GM12878 (cell line): ENCODE results near the gene GPR155. TPM values are rescaled to one million over a fixed set of nuclear protein-coding genes. Genes with fewer than 3 reads are reported as not detected.

Experiments used
- CHD2 ChIP-seq: IDR thresholded peaks from 2 replicates; pipeline ENCODE4 v1.6.1; 2011; ENCODE audit warnings: low read depth, low read length, improper control_type of control experiment, borderline replicate concordance
- EP300 ChIP-seq, 2 experiments: fragments of 150-350 bp in 1 of 2; IDR thresholded peaks; 2 replicates each; pipeline ENCODE4 v1.6.1; 2011 to 2012; ENCODE audit warnings: low read depth in 2 of 2, low read length in 2 of 2, borderline replicate concordance in 1 of 2, improper control_type of control experiment in 1 of 2, inconsistent platforms in 1 of 2; ENCODE audit not compliant: control insufficient read depth in 1 of 2
- FOS ChIP-seq: IDR thresholded peaks from 3 replicates; pipeline ENCODE4 v1.6.1; 2011; ENCODE audit warnings: borderline replicate concordance; ENCODE audit not compliant: insufficient read length; ENCODE audit errors: extremely low read depth
- HDGF ChIP-seq: fragments of 450-650 bp; IDR thresholded peaks from 2 replicates; pipeline ENCODE4 v1.6.1; 2016; ENCODE audit warnings: antibody characterized with exemption
- IKZF1 ChIP-seq: fragments of 450-650 bp; conservative IDR thresholded peaks from 2 replicates; pipeline ENCODE4 v1.6.1; 2017; ENCODE audit warnings: antibody characterized with exemption, mild to moderate bottlenecking
- KDM1A ChIP-seq: fragments of 200-600 bp; sonication (generic); IDR thresholded peaks from 2 replicates; pipeline ENCODE4 v1.6.1; 2016; ENCODE audit warnings: borderline replicate concordance
- NR2C2 ChIP-seq: IDR thresholded peaks from 2 replicates; pipeline ENCODE4 v1.6.1; 2011; ENCODE audit warnings: borderline replicate concordance, low read depth; ENCODE audit not compliant: control insufficient read depth, insufficient read length
- RAD21 ChIP-seq: IDR thresholded peaks from 2 replicates; pipeline ENCODE4 v1.6.1; 2011; ENCODE audit warnings: mild to moderate bottlenecking, low read depth, low read length, moderate library complexity; ENCODE audit not compliant: insufficient read depth
- SMARCA5 ChIP-seq: fragments of 450-650 bp; IDR thresholded peaks from 2 replicates; pipeline ENCODE4 v1.6.1; 2017; ENCODE audit warnings: mild to moderate bottlenecking
- WRNIP1 ChIP-seq: IDR thresholded peaks from 2 replicates; pipeline ENCODE4 v1.6.1; 2011; ENCODE audit warnings: low read depth, low read length, improper control_type of control experiment, borderline replicate concordance
- YBX1 ChIP-seq: fragments of 450-650 bp; IDR thresholded peaks from 2 replicates; pipeline ENCODE4 v1.6.1; 2016; ENCODE audit warnings: antibody characterized with exemption
- polyA plus RNA-seq, 11 experiments: library from polyadenylated mRNA; depleted of rRNA in 4 of 11; unstranded in 6 of 11; stranded (reverse) in 5 of 11; fragments of >200 nt; fragmentation: Nextera tagmentation in 4 of 11; fragmentation: Illumina TruSeq in 1 of 11; extraction: Ambion mirVana in 4 of 11; extraction: Trizol in 1 of 11; gene quantifications; 1 replicate in 1 of 11; 2 replicates in 10 of 11; pipeline versions ENCODE4 v1.2.1 to v1.2.3, GENCODE V29; 2011 to 2016; ENCODE audit warnings: inconsistent platforms in 2 of 11, missing spikeins in 2 of 11, low read depth in 1 of 11
- total RNA-seq, 4 experiments: library from RNA; depleted of rRNA in 3 of 4; stranded (reverse); fragments of >200 nt in 3 of 4; fragmentation: Illumina TruSeq in 1 of 4; extraction: Trizol in 1 of 4; gene quantifications; 2 replicates each; pipeline versions ENCODE4 v1.2.1 to v1.2.3, GENCODE V29; 2013 to 2021
- TF ChIP-seq, protein P1 (sequence below): IDR thresholded peaks from 2 replicates; pipeline ENCODE4 v1.6.1; 2012; ENCODE audit warnings: low read depth, low read length, improper control_type of control experiment
- TF ChIP-seq, protein P2 (sequence below): IDR thresholded peaks from 2 replicates; pipeline ENCODE4 v1.6.1; 2011; ENCODE audit warnings: low read depth, low read length, improper control_type of control experiment, borderline replicate concordance
- TF ChIP-seq, protein P3 (sequence below): fragments of 450-650 bp; IDR thresholded peaks from 2 replicates; pipeline ENCODE4 v1.6.1; 2017; ENCODE audit warnings: mild to moderate bottlenecking, moderate library complexity
- TF ChIP-seq, protein P4 (sequence below): fragments of 150-350 bp; IDR thresholded peaks from 2 replicates; pipeline ENCODE4 v1.6.1; 2014; ENCODE audit warnings: mild to moderate bottlenecking, low read depth, low read length
- TF ChIP-seq, protein P5 (sequence below): IDR thresholded peaks from 2 replicates; pipeline ENCODE4 v1.6.1; 2012; ENCODE audit warnings: low read depth, low read length, improper control_type of control experiment
- TF ChIP-seq, protein P6 (sequence below): fragments of 450-650 bp; IDR thresholded peaks from 2 replicates; pipeline ENCODE4 v1.6.1; 2018; ENCODE audit warnings: mild to moderate bottlenecking, low read depth, moderate library complexity; ENCODE audit not compliant: partially characterized antibody

Gene GPR155
- total and polyA plus RNA-seq, 10 of the 15 experiments (the other 5 are each of a cell fraction or from before 2014, with no cell fraction given), result 0.53 to 3.0 (median 1.5) TPM

DNA sequence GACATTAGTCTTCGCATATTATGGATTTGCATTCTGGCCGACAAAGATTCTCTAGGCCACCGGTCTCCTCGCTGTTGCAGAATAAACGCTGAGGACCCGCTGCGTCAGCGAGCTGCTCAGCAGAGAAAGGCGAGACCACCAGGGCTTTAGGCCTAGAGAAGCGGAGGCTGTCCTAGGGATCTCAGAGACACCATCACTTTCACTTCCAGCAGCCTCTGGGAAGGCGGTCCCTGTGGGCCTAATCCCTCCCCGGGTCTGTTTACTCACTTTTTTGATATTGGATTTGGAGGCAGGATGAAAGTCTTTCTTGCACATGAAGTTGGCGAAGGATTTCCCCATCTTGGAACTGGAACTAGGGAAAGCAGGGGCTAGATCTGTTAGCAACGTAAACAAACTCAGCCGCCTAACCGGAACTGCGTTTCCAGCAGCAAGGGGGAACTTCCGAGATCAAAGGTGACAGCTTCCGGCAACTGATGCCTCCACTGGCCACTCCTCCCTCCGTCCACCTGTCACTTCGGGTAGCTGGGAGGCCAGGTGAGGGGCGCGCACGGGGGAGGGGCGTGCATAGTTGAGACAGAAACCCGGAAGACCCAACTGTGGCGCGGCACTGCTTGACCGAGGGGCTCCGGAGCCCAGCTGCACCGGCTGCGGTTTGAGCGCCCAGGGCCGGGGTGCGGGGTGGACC lies 91.4 kb downstream of the GPR155 start, which contains the start of gene SCRN3 (continued):
- TF ChIP-seq, protein P1, sequence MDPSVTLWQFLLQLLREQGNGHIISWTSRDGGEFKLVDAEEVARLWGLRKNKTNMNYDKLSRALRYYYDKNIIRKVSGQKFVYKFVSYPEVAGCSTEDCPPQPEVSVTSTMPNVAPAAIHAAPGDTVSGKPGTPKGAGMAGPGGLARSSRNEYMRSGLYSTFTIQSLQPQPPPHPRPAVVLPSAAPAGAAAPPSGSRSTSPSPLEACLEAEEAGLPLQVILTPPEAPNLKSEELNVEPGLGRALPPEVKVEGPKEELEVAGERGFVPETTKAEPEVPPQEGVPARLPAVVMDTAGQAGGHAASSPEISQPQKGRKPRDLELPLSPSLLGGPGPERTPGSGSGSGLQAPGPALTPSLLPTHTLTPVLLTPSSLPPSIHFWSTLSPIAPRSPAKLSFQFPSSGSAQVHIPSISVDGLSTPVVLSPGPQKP, result peak; percentile 24; the same call in 1 of the 2 replicates
- TF ChIP-seq RAD21, result no peak
- TF ChIP-seq, protein P2, sequence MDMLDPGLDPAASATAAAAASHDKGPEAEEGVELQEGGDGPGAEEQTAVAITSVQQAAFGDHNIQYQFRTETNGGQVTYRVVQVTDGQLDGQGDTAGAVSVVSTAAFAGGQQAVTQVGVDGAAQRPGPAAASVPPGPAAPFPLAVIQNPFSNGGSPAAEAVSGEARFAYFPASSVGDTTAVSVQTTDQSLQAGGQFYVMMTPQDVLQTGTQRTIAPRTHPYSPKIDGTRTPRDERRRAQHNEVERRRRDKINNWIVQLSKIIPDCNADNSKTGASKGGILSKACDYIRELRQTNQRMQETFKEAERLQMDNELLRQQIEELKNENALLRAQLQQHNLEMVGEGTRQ, result no peak
- TF ChIP-seq, protein P3, sequence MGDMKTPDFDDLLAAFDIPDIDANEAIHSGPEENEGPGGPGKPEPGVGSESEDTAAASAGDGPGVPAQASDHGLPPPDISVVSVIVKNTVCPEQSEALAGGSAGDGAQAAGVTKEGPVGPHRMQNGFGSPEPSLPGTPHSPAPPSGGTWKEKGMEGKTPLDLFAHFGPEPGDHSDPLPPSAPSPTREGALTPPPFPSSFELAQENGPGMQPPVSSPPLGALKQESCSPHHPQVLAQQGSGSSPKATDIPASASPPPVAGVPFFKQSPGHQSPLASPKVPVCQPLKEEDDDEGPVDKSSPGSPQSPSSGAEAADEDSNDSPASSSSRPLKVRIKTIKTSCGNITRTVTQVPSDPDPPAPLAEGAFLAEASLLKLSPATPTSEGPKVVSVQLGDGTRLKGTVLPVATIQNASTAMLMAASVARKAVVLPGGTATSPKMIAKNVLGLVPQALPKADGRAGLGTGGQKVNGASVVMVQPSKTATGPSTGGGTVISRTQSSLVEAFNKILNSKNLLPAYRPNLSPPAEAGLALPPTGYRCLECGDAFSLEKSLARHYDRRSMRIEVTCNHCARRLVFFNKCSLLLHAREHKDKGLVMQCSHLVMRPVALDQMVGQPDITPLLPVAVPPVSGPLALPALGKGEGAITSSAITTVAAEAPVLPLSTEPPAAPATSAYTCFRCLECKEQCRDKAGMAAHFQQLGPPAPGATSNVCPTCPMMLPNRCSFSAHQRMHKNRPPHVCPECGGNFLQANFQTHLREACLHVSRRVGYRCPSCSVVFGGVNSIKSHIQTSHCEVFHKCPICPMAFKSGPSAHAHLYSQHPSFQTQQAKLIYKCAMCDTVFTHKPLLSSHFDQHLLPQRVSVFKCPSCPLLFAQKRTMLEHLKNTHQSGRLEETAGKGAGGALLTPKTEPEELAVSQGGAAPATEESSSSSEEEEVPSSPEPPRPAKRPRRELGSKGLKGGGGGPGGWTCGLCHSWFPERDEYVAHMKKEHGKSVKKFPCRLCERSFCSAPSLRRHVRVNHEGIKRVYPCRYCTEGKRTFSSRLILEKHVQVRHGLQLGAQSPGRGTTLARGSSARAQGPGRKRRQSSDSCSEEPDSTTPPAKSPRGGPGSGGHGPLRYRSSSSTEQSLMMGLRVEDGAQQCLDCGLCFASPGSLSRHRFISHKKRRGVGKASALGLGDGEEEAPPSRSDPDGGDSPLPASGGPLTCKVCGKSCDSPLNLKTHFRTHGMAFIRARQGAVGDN, result peak; percentile 66
- TF ChIP-seq, protein P4, sequence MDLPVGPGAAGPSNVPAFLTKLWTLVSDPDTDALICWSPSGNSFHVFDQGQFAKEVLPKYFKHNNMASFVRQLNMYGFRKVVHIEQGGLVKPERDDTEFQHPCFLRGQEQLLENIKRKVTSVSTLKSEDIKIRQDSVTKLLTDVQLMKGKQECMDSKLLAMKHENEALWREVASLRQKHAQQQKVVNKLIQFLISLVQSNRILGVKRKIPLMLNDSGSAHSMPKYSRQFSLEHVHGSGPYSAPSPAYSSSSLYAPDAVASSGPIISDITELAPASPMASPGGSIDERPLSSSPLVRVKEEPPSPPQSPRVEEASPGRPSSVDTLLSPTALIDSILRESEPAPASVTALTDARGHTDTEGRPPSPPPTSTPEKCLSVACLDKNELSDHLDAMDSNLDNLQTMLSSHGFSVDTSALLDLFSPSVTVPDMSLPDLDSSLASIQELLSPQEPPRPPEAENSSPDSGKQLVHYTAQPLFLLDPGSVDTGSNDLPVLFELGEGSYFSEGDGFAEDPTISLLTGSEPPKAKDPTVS, result no peak
- TF ChIP-seq NR2C2, result no peak
- no peak for TF ChIP-seq EP300 (IDR thresholded peaks at IDR 0.05; ENCODE audit: borderline replicate concordance in 1 of 2, control insufficient read depth in 1 of 2, low read depth in 2 of 2, low read length in 2 of 2)
- TF ChIP-seq, protein P5, sequence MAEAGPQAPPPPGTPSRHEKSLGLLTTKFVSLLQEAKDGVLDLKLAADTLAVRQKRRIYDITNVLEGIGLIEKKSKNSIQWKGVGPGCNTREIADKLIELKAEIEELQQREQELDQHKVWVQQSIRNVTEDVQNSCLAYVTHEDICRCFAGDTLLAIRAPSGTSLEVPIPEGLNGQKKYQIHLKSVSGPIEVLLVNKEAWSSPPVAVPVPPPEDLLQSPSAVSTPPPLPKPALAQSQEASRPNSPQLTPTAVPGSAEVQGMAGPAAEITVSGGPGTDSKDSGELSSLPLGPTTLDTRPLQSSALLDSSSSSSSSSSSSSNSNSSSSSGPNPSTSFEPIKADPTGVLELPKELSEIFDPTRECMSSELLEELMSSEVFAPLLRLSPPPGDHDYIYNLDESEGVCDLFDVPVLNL, result no peak
- no peak for TF ChIP-seq WRNIP1
- TF ChIP-seq YBX1, result no peak
- no peak for TF ChIP-seq KDM1A
- 0 out of 2 replicates have a peak, but pooled peaks have one; percentile 58 for TF ChIP-seq HDGF
- no peak for TF ChIP-seq SMARCA5
- TF ChIP-seq IKZF1, result peak; percentile 83
- no peak for TF ChIP-seq FOS
- TF ChIP-seq, protein P6, sequence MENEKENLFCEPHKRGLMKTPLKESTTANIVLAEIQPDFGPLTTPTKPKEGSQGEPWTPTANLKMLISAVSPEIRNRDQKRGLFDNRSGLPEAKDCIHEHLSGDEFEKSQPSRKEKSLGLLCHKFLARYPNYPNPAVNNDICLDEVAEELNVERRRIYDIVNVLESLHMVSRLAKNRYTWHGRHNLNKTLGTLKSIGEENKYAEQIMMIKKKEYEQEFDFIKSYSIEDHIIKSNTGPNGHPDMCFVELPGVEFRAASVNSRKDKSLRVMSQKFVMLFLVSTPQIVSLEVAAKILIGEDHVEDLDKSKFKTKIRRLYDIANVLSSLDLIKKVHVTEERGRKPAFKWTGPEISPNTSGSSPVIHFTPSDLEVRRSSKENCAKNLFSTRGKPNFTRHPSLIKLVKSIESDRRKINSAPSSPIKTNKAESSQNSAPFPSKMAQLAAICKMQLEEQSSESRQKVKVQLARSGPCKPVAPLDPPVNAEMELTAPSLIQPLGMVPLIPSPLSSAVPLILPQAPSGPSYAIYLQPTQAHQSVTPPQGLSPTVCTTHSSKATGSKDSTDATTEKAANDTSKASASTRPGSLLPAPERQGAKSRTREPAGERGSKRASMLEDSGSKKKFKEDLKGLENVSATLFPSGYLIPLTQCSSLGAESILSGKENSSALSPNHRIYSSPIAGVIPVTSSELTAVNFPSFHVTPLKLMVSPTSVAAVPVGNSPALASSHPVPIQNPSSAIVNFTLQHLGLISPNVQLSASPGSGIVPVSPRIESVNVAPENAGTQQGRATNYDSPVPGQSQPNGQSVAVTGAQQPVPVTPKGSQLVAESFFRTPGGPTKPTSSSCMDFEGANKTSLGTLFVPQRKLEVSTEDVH, result peak; percentile 80
- TF ChIP-seq CHD2, result peak; percentile 58
